Activated CD8-positive, alpha-beta memory T cell treated with anti-CD3 and anti-CD28 coated beads for 4 hours (primary cell): ENCODE measurements around the gene CEP89.
"Not testable (repeated sequence)": the region's sequence is repeated elsewhere in the genome, so short reads cannot be mapped to it uniquely, and the experiment has no call there.

Experiments used
- DNase-seq, 2 donors: peaks; one replicate each; pipeline ENCODE4 v3.0.0-alpha.2; 2020; ENCODE audit warnings: low read depth in 2 of 2

Gene CEP89

GRCh38 chr19:32971715-32972540 lies at the start of gene CEP89, which contains the start of gene FAAP24:
Gene CEP89, minus strand, starts transcription at chr19:32971958. Its CDS starts 84 bp downstream, at chr19:32971874.
Gene FAAP24, plus strand, starts transcription at chr19:32972242. Its CDS starts 955 bp downstream, at chr19:32973197.
- DNase-seq, result peak; percentile 96 to 97

- DNase-seq, result not testable (repeated sequence)
Measured at GRCh38 chr19:33010891-33011290, 39.1 kb upstream of the CEP89 start.

DNA sequence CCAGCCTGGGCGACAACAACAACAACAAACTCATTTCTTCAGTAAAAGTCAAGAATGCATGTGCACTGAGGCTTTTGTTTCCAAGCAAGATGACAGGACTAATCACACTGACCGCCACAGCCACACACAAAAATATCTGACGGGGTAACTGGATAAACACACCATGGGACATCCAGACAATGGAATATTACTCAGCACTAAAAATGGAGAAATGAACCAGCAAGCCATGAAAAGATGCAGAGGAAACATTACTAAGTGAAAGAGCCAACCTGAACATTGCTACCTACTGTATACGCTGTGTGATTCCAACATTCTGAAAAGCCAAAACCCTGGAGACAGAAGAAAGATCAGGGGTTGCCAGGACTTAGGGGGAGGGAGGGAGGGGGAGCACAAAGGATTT lies 37.0 kb upstream of the CEP89 start:
- DNase-seq, result no peak

GRCh38 chr19:33005440-33005839 lies 33.7 kb upstream of the CEP89 start:
- DNase-seq, result no peak

GRCh38 chr19:33003424-33004024 lies 31.8 kb upstream of the CEP89 start:
- not testable (repeated sequence) for DNase-seq

- not testable (repeated sequence) for DNase-seq
Measured at GRCh38 chr19:33002126-33002865, 30.5 kb upstream of the CEP89 start.

- DNase-seq, result no peak
Measured at GRCh38 chr19:33000910-33001309, 29.2 kb upstream of the CEP89 start.

GRCh38 chr19:33000510-33000909 lies 28.8 kb upstream of the CEP89 start:
- DNase-seq, result no peak

GRCh38 chr19:32998722-32999121 lies 27.0 kb upstream of the CEP89 start:
- no peak for DNase-seq

- no peak for DNase-seq
Measured at GRCh38 chr19:32997716-32998355, 26.1 kb upstream of the CEP89 start.

- not testable (repeated sequence) for DNase-seq
Measured at GRCh38 chr19:32997061-32997464, 25.3 kb upstream of the CEP89 start.

DNA sequence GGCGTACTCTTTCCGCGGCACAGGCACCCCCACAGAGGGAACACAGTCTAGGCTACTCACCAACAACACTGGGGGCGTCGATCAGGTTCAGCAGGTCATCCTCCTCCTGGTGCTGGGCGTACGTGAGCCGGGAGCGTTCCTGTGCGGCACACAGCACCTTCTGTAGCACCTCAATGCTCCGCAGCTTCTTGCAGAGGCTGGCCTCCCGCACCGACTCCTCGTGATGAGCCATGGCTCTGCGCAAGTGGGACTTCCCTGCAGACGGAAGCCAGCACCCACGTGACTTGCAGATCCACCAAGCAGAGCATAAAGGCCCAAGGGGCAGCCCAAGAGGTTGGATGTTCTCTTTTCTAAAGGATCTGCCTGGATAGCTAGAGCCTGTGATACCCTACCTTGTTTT lies 24.2 kb upstream of the CEP89 start:
- DNase-seq, result not testable (repeated sequence)

DNA sequence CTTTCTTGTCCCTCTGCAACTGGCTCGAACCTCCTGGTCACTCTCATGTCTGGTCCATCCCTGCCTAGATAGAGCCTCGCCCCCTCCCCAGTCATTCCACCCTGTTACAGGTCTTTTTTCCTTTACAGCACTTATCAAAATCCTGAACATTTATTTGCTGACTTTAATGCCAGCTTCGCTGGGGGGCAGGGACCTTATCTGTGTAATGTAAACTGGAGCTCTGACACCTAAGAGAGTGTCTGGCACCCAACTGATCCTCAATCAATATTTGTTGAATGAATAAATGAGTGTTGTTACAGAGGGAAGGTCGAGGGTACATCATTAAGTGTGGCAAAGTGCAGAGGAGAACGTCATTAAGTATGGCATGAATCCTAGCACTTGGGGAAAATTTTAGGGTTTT lies 17.0 kb upstream of the CEP89 start:
- no peak for DNase-seq

DNA sequence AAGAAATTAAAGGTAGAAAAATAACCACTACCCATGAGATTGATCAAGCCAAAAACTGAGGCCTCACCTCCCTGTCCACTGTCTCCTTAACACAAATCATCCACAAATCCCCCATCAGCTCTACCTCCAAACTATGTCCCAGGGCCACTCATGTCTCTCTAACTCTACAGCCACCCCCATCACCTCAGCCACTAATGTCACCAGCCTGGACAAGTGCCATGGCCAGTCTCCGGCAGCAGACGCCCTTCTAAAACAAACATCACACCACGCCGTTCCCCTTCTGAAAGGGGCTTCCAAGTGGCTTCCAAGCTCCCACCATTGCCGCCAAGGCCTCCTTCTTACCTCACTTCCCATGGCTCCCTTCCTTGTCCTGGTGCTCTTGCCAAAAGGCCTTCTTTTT lies 16.5 kb upstream of the CEP89 start:
- not testable (repeated sequence) for DNase-seq

DNA sequence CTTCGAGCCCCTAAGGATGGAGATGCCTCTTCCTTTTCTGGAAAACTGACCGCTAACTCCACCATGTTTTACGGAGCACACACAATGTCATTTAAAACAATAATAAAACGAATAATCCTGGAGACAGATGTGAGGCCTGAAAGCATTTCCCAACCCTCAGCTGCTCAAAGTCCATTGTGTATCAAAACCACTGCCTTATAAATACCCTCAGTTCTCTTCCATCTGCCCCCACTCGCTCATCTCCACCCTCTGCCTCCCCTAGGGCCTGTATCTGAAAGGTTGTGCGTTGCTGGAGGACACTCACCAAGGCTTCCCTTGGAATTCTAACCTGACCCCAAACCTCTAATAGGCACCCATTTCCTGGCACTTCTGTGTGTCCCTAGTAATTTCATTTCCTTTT lies 10.7 kb upstream of the CEP89 start:
- not testable (repeated sequence) for DNase-seq

GRCh38 chr19:32979807-32980206 lies 8.0 kb upstream of the CEP89 start:
- not testable (repeated sequence) for DNase-seq

- DNase-seq, result not testable (repeated sequence)
Measured at GRCh38 chr19:32977813-32978212, 6.1 kb upstream of the CEP89 start.

- DNase-seq, result no peak
Measured at GRCh38 chr19:32977280-32977679, 5.5 kb upstream of the CEP89 start.

GRCh38 chr19:32976223-32976805 lies 4.6 kb upstream of the CEP89 start:
- peak; percentile 17 to 40 for DNase-seq

GRCh38 chr19:32971012-32971595 lies 654 bp downstream of the CEP89 start:
- DNase-seq, result no peak

- DNase-seq, result no peak
Measured at GRCh38 chr19:32969549-32969948, 2.2 kb downstream of the CEP89 start.
